Erythroblast (primary cell): ENCODE data around the gene CHD9.

Experiments
- GATA1 ChIP-seq: IDR thresholded peaks from 2 replicates; pipeline ENCODE4 v1.6.1; 2011; ENCODE audit warnings: low read depth, mild to moderate bottlenecking, control low read depth, low read length, moderate library complexity
- POLR2A ChIP-seq: IDR thresholded peaks from 2 replicates; pipeline ENCODE4 v1.6.1; 2011; ENCODE audit warnings: mild to moderate bottlenecking, low read length

DNA sequence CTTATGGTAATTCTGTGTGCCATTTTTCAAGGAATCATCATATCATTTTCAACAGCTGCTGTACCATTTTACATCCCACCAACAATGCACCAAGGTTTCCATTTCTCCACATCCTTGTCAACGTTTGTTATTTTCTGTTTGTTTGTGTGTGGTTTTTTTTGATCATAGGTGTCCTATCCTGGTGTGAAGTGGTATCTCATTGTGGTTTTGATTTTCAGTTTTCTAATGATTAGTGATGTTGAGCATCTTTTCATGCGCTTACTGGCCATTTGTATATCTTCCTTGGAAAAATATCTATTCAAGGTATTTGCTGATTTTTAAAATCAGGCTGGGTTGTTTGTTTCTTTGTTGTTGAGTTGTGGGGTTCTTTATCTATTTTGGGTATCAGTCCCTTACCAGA, 15.0 kb downstream of the CHD9 start:
- no peak for TF ChIP-seq POLR2A
- TF ChIP-seq GATA1: no peak
